HepG2 (cell line): ENCODE data around the gene FANK1. TPM values are rescaled to one million over a fixed set of nuclear protein-coding genes. Genes with fewer than 3 reads are reported as not detected.

Experiments
- CEBPG ChIP-seq: IDR thresholded peaks from 2 replicates; pipeline ENCODE4 v1.6.1; 2016
- JUNB ChIP-seq: sonication (generic); formaldehyde crosslinking; IDR thresholded peaks from 2 replicates; pipeline ENCODE4 v1.8.0; 2022; ENCODE audit warnings: missing genetic modification reagents, mild to moderate bottlenecking, borderline replicate concordance
- MXI1 ChIP-seq: IDR thresholded peaks from 3 replicates; pipeline ENCODE4 v1.6.1; 2012; ENCODE audit warnings: low read depth, low read length, inconsistent platforms, borderline replicate concordance
- REL ChIP-seq: sonication (generic); formaldehyde crosslinking; conservative IDR thresholded peaks from 2 replicates; pipeline ENCODE4 v1.8.0; 2022; ENCODE audit warnings: mild to moderate bottlenecking, missing genetic modification reagents, moderate library complexity
- SAP130 ChIP-seq: IDR thresholded peaks from 2 replicates; pipeline ENCODE4 v1.6.1; 2016; ENCODE audit warnings: low read depth
- SUZ12 ChIP-seq: fragments of 150-350 bp; IDR thresholded peaks from 2 replicates; pipeline ENCODE4 v1.6.1; 2014; ENCODE audit warnings: low read depth, low read length
- TARDBP ChIP-seq: sonication (generic); formaldehyde crosslinking; IDR thresholded peaks from 2 replicates; pipeline ENCODE4 v1.8.0; 2022; ENCODE audit warnings: mild to moderate bottlenecking, missing genetic modification reagents
- ZNF12 ChIP-seq: sonication (generic); formaldehyde crosslinking; IDR thresholded peaks from 2 replicates; pipeline ENCODE4 v1.5.0; 2020; ENCODE audit warnings: missing genetic modification reagents
- ZNF282 ChIP-seq: fragments of 450-650 bp; IDR thresholded peaks from 2 replicates; pipeline ENCODE4 v1.6.1; 2018; ENCODE audit not compliant: partially characterized antibody
- ZNF326 ChIP-seq: sonication (generic); formaldehyde crosslinking; IDR thresholded peaks from 2 replicates; pipeline ENCODE4 v1.4.0; 2020; ENCODE audit warnings: missing genetic modification reagents, borderline replicate concordance
- ZNF44 ChIP-seq: sonication (generic); formaldehyde crosslinking; IDR thresholded peaks from 2 replicates; pipeline ENCODE4 v1.5.1; 2020; ENCODE audit warnings: mild to moderate bottlenecking, missing genetic modification reagents
- ZNF569 ChIP-seq: sonication (generic); formaldehyde crosslinking; IDR thresholded peaks from 2 replicates; pipeline ENCODE4 v1.5.0; 2020; ENCODE audit warnings: mild to moderate bottlenecking, missing genetic modification reagents, moderate library complexity, borderline replicate concordance
- ZNF768 ChIP-seq: sonication (generic); formaldehyde crosslinking; IDR thresholded peaks from 2 replicates; pipeline ENCODE4 v1.4.0; 2020; ENCODE audit warnings: missing genetic modification reagents
- polyA plus RNA-seq, 8 experiments: library from polyadenylated mRNA; depleted of rRNA in 3 of 8; stranded (reverse) in 7 of 8; unstranded in 1 of 8; fragments of >200 nt; fragmentation: Illumina TruSeq in 4 of 8; extraction: Trizol in 4 of 8; gene quantifications; 2 replicates each; pipeline versions ENCODE4 v1.2.1 to v1.2.3, GENCODE V29; 2011 to 2016; ENCODE audit warnings: low read depth in 4 of 8, missing spikeins in 1 of 8, mixed read lengths in 1 of 8; ENCODE audit not compliant: insufficient read depth in 1 of 8
- total RNA-seq, 5 experiments: library from RNA; depleted of rRNA; stranded (reverse); fragments of >200 nt; fragmentation: Illumina TruSeq; extraction: Trizol; gene quantifications; 2 replicates each; pipeline ENCODE4 v1.2.3, GENCODE V29; 2016; ENCODE audit warnings: low read depth in 1 of 5
- TF ChIP-seq, protein P1 (sequence below): sonication (generic); formaldehyde crosslinking; IDR thresholded peaks from 2 replicates; pipeline ENCODE4 v1.5.0; 2020; ENCODE audit warnings: mild to moderate bottlenecking, missing genetic modification reagents, borderline replicate concordance
- TF ChIP-seq, protein P2 (sequence below): sonication (generic); formaldehyde crosslinking; IDR thresholded peaks from 2 replicates; pipeline ENCODE4 v1.5.0; 2020; ENCODE audit warnings: missing genetic modification reagents, mild to moderate bottlenecking, borderline replicate concordance

The FANK1 gene
- total and polyA plus RNA-seq, 2 of the 13 experiments (the other 11 are each of a cell fraction or from before 2014, with no cell fraction given) = 0.22 TPM; not detected in 1

DNA sequence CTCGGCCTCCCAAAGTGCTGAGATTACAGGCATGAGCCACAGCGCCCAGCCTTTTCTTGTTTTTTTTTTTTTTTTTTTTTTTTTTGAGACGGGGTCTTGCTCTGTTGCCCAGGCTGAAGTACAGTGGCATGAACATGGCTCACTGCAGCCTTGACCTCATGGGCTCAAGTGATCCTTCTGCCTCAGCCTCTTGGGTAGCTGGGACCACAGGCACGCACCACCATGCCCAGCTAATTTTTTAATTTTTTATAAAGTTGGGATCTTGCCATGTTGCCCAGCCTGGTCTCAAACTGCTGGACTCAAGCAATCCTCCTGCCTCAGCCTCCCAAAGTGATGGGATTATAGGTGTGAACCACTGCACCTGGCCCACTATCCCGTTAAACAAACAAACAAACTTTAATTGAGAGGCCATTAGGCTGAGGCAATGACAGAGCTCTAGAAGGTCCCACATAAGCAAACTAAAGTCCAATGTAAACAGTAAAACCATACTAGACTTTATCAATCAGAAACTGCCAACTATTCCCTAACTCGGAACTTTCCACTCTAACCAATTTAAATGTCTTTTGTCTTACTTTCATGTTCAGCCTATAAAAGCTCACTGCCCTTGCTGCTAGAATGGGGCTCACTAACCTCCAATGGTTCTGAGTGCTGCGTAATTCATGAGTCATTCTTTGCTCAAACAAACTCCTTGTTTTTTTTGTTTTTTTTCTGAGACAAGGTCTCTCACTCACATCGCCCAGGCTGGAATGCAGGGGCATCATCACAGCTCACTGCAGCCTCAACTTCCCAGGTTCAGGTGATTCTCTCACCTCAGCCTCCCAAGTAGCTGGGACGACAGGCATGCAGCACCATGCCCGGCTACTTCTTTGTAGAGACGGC is 17.2 kb upstream of the FANK1 start (continued):
- TF ChIP-seq ZNF326 (CRISPR knock-in tag) = no peak
- TF ChIP-seq ZNF44 (CRISPR knock-in tag) = no peak
- TF ChIP-seq CEBPG (CRISPR knock-in tag) = no peak
- TF ChIP-seq REL (CRISPR knock-in tag) = no peak
- no peak for TF ChIP-seq ZNF12 (CRISPR knock-in tag)
- no peak for TF ChIP-seq SUZ12
- no peak for TF ChIP-seq MXI1
- TF ChIP-seq ZNF768 = no peak
- TF ChIP-seq TARDBP (CRISPR knock-in tag) = no peak
- TF ChIP-seq ZNF282 = no peak
- peak; percentile 50; the same call in 1 of the 2 replicates for TF ChIP-seq JUNB (CRISPR knock-in tag)
- TF ChIP-seq SAP130 = peak; percentile 30; the same call in 1 of the 2 replicates
- TF ChIP-seq, protein P1, sequence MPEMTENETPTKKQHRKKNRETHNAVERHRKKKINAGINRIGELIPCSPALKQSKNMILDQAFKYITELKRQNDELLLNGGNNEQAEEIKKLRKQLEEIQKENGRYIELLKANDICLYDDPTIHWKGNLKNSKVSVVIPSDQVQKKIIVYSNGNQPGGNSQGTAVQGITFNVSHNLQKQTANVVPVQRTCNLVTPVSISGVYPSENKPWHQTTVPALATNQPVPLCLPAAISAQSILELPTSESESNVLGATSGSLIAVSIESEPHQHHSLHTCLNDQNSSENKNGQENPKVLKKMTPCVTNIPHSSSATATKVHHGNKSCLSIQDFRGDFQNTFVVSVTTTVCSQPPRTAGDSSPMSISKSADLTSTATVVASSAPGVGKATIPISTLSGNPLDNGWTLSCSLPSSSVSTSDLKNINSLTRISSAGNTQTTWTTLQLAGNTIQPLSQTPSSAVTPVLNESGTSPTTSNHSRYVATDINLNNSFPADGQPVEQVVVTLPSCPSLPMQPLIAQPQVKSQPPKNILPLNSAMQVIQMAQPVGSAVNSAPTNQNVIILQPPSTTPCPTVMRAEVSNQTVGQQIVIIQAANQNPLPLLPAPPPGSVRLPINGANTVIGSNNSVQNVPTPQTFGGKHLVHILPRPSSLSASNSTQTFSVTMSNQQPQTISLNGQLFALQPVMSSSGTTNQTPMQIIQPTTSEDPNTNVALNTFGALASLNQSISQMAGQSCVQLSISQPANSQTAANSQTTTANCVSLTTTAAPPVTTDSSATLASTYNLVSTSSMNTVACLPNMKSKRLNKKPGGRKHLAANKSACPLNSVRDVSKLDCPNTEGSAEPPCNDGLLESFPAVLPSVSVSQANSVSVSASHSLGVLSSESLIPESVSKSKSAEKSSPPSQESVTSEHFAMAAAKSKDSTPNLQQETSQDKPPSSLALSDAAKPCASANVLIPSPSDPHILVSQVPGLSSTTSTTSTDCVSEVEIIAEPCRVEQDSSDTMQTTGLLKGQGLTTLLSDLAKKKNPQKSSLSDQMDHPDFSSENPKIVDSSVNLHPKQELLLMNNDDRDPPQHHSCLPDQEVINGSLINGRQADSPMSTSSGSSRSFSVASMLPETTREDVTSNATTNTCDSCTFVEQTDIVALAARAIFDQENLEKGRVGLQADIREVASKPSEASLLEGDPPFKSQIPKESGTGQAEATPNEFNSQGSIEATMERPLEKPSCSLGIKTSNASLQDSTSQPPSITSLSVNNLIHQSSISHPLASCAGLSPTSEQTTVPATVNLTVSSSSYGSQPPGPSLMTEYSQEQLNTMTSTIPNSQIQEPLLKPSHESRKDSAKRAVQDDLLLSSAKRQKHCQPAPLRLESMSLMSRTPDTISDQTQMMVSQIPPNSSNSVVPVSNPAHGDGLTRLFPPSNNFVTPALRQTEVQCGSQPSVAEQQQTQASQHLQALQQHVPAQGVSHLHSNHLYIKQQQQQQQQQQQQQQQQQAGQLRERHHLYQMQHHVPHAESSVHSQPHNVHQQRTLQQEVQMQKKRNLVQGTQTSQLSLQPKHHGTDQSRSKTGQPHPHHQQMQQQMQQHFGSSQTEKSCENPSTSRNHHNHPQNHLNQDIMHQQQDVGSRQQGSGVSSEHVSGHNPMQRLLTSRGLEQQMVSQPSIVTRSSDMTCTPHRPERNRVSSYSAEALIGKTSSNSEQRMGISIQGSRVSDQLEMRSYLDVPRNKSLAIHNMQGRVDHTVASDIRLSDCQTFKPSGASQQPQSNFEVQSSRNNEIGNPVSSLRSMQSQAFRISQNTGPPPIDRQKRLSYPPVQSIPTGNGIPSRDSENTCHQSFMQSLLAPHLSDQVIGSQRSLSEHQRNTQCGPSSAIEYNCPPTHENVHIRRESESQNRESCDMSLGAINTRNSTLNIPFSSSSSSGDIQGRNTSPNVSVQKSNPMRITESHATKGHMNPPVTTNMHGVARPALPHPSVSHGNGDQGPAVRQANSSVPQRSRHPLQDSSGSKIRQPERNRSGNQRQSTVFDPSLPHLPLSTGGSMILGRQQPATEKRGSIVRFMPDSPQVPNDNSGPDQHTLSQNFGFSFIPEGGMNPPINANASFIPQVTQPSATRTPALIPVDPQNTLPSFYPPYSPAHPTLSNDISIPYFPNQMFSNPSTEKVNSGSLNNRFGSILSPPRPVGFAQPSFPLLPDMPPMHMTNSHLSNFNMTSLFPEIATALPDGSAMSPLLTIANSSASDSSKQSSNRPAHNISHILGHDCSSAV = no peak
- no peak for TF ChIP-seq ZNF569
- TF ChIP-seq, protein P2, sequence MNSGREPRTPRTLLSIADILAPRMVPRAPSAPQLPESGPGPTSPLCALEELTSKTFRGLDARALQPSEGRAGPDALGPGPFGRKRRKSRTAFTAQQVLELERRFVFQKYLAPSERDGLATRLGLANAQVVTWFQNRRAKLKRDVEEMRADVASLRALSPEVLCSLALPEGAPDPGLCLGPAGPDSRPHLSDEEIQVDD (CRISPR knock-in tag) = no peak
